ENCODE results near the gene COL1A2.

- TF ChIP-seq CTCF (IDR thresholded peaks at IDR 0.05): no peak
- no peak for TF ChIP-seq POLR2A (IDR thresholded peaks at IDR 0.05)
These were observed 71.8 kb downstream of the COL1A2 start for GRCh38 chr7:94466516-94466915.
